ENCODE data around the gene SMIM35.

DNA sequence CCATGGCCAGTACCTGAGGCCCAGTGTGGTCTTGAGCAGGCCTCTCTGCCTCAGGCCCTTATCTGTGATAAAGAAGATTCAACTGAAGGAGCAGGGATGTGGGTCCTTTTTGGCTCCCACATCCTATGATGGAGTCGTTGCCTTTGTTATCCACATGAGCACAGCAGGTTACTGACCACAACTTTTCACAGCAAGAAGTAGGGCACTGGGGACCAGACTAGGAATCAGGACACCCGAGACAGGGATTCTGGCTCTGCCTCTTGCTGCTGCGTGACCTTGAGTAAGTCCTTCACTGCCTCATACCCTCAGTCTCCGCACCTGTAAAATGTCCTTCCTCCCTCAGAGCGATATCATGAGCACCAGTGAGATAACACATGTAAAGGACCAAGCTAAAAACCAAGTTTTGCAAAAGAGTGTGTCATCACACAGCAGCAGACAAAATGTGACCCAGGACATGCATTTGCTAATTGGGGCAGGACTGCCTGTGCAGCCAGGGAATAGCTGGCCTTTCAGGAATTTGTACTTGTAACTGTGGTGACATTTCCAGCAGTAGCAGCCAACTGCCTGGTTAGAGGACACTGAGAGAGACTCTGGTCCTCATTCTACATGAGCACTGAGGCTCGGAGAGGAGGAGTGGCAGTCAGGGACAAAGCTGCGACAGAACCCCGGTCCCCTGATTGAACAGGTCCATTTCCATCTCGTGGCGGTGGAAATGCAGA, 13.2 kb upstream of the SMIM35 start:
- TF ChIP-seq, protein P1, sequence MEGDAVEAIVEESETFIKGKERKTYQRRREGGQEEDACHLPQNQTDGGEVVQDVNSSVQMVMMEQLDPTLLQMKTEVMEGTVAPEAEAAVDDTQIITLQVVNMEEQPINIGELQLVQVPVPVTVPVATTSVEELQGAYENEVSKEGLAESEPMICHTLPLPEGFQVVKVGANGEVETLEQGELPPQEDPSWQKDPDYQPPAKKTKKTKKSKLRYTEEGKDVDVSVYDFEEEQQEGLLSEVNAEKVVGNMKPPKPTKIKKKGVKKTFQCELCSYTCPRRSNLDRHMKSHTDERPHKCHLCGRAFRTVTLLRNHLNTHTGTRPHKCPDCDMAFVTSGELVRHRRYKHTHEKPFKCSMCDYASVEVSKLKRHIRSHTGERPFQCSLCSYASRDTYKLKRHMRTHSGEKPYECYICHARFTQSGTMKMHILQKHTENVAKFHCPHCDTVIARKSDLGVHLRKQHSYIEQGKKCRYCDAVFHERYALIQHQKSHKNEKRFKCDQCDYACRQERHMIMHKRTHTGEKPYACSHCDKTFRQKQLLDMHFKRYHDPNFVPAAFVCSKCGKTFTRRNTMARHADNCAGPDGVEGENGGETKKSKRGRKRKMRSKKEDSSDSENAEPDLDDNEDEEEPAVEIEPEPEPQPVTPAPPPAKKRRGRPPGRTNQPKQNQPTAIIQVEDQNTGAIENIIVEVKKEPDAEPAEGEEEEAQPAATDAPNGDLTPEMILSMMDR (IDR thresholded peaks at IDR 0.05): no peak
- TF ChIP-seq POLR2A (IDR thresholded peaks at IDR 0.05) (no peak), POLR2AphosphoS5 (IDR thresholded peaks at IDR 0.05) (no peak), EP300 (IDR thresholded peaks at IDR 0.05) (no peak)
